GM23248 (cell line): ENCODE results near the gene LEUTX. TPM values are rescaled to one million over a fixed set of nuclear protein-coding genes. Genes with fewer than 3 reads are reported as not detected.

Experiments used
- DNase-seq: peaks from one replicate; pipeline ENCODE4 v3.0.0-alpha.2; 2015
- H2AFZ ChIP-seq: fragments of 200-600 bp; sonication (generic); 2 replicates; pipeline ENCODE4 v1.6.1; 2016; ENCODE audit warnings: antibody characterized with exemption
- H3F3A ChIP-seq: fragments of 200-600 bp; sonication (generic); 2 replicates; pipeline ENCODE4 v1.6.1; 2016; ENCODE audit warnings: mild to moderate bottlenecking, antibody characterized with exemption, mixed run types; ENCODE audit not compliant: insufficient read depth
- H3K27ac ChIP-seq: fragments of 200-600 bp; sonication (generic); 2 replicates; pipeline ENCODE4 v1.5.1; 2016; ENCODE audit warnings: mild to moderate bottlenecking
- H3K27me3 ChIP-seq: fragments of 200-600 bp; sonication (generic); replicated peaks from 2 replicates; pipeline ENCODE4 v1.6.1; 2016; ENCODE audit warnings: mild to moderate bottlenecking; ENCODE audit not compliant: insufficient read depth
- H3K36me3 ChIP-seq: fragments of 200-600 bp; sonication (generic); 2 replicates; pipeline ENCODE4 v1.6.1; 2016; ENCODE audit warnings: low read depth, mild to moderate bottlenecking
- H3K4me1 ChIP-seq: fragments of 200-600 bp; sonication (generic); 2 replicates; pipeline ENCODE4 v1.6.1; 2016; ENCODE audit warnings: mild to moderate bottlenecking; ENCODE audit not compliant: insufficient read depth
- H3K4me2 ChIP-seq: fragments of 200-600 bp; sonication (generic); one replicate; pipeline ENCODE4 v1.6.1; 2016; ENCODE audit warnings: mild to moderate bottlenecking; ENCODE audit not compliant: unreplicated experiment
- H3K4me3 ChIP-seq: fragments of 200-600 bp; sonication (generic); 2 replicates; pipeline ENCODE4 v1.5.1; 2016; ENCODE audit warnings: mild to moderate bottlenecking
- H3K79me2 ChIP-seq: fragments of 200-600 bp; sonication (generic); 2 replicates; pipeline ENCODE4 v1.6.1; 2016; ENCODE audit warnings: mild to moderate bottlenecking; ENCODE audit not compliant: insufficient read depth
- H3K9ac ChIP-seq: fragments of 200-600 bp; sonication (generic); 2 replicates; pipeline ENCODE4 v1.6.1; 2016; ENCODE audit warnings: mild to moderate bottlenecking
- H3K9me2 ChIP-seq: fragments of 200-600 bp; sonication (generic); 2 replicates; pipeline ENCODE4 v1.6.1; 2016; ENCODE audit warnings: mixed run types, mild to moderate bottlenecking, moderate library complexity; ENCODE audit not compliant: insufficient read depth
- H3K9me3 ChIP-seq: fragments of 200-600 bp; sonication (generic); one replicate; pipeline ENCODE4 v1.6.1; 2017; ENCODE audit warnings: low read depth
- H4K20me1 ChIP-seq: fragments of 200-600 bp; sonication (generic); 2 replicates; pipeline ENCODE4 v1.6.0; 2016; ENCODE audit not compliant: insufficient read depth
- EZH2 ChIP-seq: fragments of 200-600 bp; sonication (generic); IDR thresholded peaks from 2 replicates; pipeline ENCODE4 v1.6.1; 2018; ENCODE audit warnings: antibody characterized with exemption, mild to moderate bottlenecking; ENCODE audit not compliant: insufficient read depth, poor library complexity, severe bottlenecking
- EZH2phosphoT487 ChIP-seq: fragments of 200-600 bp; sonication (generic); IDR thresholded peaks from 2 replicates; pipeline ENCODE4 v1.6.1; 2018; ENCODE audit warnings: antibody characterized with exemption, moderate library complexity, mild to moderate bottlenecking, low read depth; ENCODE audit not compliant: insufficient read depth
- WGBS, 2 experiments: methylation state at CpG; one replicate each; pipeline ENCODE4 v1.1.6; 2015 to 2017; ENCODE audit warnings: low lambda C conversion rate in 2 of 2, low coverage in 1 of 2; ENCODE audit errors: missing lambda C conversion rate in 2 of 2; 5-methylcytosine and 5-hydroxymethylcytosine counted together
- in situ Hi-C: fragments of 300-500 bp; cut with MboI; formaldehyde crosslinking; loops from 2 replicates; pipeline ENCODE4 v1.15.0; 2020
- polyA plus RNA-seq: library from polyadenylated mRNA; unstranded; fragments of >200 nt; fragmentation: Nextera tagmentation; extraction: Ambion mirVana; gene quantifications from 2 replicates; pipeline ENCODE4 v1.2.1, GENCODE V29; 2016
- total RNA-seq: library from RNA; depleted of rRNA; stranded (reverse); fragments of >200 nt; shearing (Covaris generic); gene quantifications from 2 replicates; pipeline ENCODE4 v1.2.3, GENCODE V29; 2014; rRNA removed

Gene LEUTX, protein sequence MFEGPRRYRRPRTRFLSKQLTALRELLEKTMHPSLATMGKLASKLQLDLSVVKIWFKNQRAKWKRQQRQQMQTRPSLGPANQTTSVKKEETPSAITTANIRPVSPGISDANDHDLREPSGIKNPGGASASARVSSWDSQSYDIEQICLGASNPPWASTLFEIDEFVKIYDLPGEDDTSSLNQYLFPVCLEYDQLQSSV
- total RNA-seq (not detected in 2 replicates), polyA plus RNA-seq (not detected in 2 replicates)

DNA sequence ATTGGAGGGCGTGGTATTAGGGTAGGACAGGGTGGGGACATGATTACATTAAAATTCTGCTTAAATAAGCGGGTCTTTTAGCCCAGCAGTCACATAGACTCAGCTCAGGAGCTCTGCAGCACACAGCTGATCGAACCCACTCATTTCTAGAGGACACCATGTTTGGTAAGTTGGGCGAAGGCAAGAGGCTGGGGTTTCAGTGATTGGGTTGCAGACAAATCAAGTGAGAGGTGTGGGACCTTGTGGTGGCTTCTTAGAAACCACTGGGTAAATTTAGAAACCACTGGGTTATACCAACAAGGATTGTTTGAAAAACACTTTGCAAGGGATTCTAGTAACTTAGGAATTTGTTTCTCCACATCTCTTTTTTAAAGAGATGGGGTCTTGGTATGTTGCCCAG, at the start of gene LEUTX:
Gene LEUTX, plus strand, starts transcription at position 92 of the 400 bp plus-strand sequence. Its CDS starts 67 bp downstream, at position 159.
- no peak for DNase-seq
- no peaks in the 10 kb centered on the region for H3K79me2 ChIP-seq
- TF ChIP-seq EZH2phosphoT487 = no peak
- TF ChIP-seq EZH2 = no peak
- peaks cover 30% of the 10 kb centered on the region for H3K27me3 ChIP-seq
- H3K27ac ChIP-seq = no peak within 1 kb of the TSS
- no peak within 1 kb of the TSS for H3K9ac ChIP-seq
- in situ Hi-C loops = no loop called here
- H3K36me3 ChIP-seq = no peaks in the 10 kb centered on the region
- no peaks in the 10 kb centered on the region for H3F3A ChIP-seq
- no peaks in the 10 kb centered on the region for H3K9me3 ChIP-seq
- H4K20me1 ChIP-seq = no peaks in the 10 kb centered on the region
- no peaks in the 10 kb centered on the region for H3K4me1 ChIP-seq
- no peak within 1 kb of the TSS for H3K4me3 ChIP-seq
- WGBS, 2 experiments = 8 to 9% methylated on average over 4 of the region's 4 CpGs
- H3K4me2 ChIP-seq = no peak within 1 kb of the TSS
- H3K9me2 ChIP-seq = no peaks in the 10 kb centered on the region; the same call in 1 of the 2 replicates
- no peak within 1 kb of the TSS for H2AFZ ChIP-seq

DNA sequence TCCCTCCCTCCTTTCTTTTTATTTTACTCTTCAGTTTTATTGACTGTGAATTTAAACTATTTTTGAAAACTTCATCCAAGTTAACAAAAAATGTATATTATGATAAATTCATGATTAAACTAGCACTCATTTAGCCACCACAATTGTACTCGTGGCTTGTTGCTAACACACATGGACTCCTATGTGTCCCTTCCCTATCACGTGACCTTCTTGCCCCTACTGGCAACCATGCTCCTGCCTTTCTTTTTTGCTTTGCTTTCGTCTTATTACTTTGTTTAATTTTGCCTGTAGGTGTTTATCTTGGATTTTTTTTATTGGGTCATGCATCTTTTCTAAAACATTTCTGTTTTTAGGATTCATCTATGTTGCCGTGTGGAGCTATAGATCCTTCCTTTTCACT, 49.1 kb upstream of the LEUTX start:
- Histone ChIP-seq H4K20me1 (no peaks in the 10 kb centered on the region), H3K9me3 (no peaks in the 10 kb centered on the region), H3K9me2 (no peaks in the 10 kb centered on the region), H3K79me2 (no peaks in the 10 kb centered on the region), H3K4me3 (no peak overlapping the region), H2AFZ (no peak overlapping the region), H3K9ac (no peak overlapping the region), H3F3A (no peaks in the 10 kb centered on the region), H3K27me3 (no peaks in the 10 kb centered on the region), H3K4me1 (no peaks in the 10 kb centered on the region), H3K4me2 (no peak overlapping the region), H3K27ac (no peak overlapping the region), H3K36me3 (no peaks in the 10 kb centered on the region)
- WGBS, 2 experiments = 31 to 32% methylated on average over 4 of the region's 4 CpGs
- no peak for TF ChIP-seq EZH2phosphoT487
- no peak for TF ChIP-seq EZH2
- in situ Hi-C loops = no loop called here
- no peak for DNase-seq

DNA sequence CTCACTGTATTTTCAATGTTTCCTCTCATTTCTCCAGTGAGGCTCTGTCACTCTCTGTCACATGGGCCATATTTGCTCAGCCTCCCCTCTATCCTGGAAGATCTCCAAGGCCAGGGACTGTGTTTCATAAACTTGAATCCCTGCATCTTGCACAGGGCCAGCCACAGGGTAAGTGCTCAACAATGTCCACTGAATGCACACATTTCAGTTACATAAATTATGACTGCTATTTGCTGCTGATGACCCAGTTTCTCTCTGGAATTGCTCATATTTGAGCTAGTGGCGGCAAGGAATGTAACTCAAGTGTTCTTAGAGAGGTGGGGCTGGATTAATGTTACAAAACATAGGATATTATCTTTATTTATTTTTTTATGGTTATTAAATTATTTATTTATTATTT, 47.0 kb upstream of the LEUTX start:
- H3K9me2 ChIP-seq = no peaks in the 10 kb centered on the region
- no peak overlapping the region for H3K4me3 ChIP-seq
- no peaks in the 10 kb centered on the region for H3K79me2 ChIP-seq
- no peak overlapping the region for H3K9ac ChIP-seq
- no peak overlapping the region for H3K4me2 ChIP-seq
- TF ChIP-seq EZH2 (no peak), EZH2phosphoT487 (no peak)
- H4K20me1 ChIP-seq = no peaks in the 10 kb centered on the region
- H3K9me3 ChIP-seq = no peaks in the 10 kb centered on the region
- H3F3A ChIP-seq = no peaks in the 10 kb centered on the region
- in situ Hi-C loops = no loop called here
- no peak for DNase-seq
- H3K4me1 ChIP-seq = no peaks in the 10 kb centered on the region
- H3K27me3 ChIP-seq = no peaks in the 10 kb centered on the region
- WGBS, 2 experiments = 45 to 69% methylated on average over 1 of the region's 1 CpG
- no peaks in the 10 kb centered on the region for H3K36me3 ChIP-seq
- no peak overlapping the region for H3K27ac ChIP-seq
- H2AFZ ChIP-seq = no peak overlapping the region

DNA sequence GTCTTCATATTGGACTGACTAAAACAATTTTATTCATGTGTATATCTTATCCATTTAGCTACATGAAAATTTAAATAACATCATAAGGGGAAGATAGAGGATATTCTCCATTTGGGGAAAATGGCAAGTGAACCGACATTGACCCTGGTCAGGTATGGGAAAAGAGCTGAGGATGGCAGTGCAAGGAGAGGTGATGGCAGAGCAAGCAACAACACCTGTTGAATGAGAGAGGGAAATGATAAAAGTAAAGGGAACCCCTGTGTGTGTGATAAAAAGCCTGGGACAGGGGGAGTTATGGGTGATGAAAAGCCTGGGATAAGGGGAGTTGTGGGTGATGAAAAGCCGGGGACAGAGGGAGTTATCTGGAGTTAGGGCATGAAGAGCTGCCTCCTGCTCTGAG, 44.8 kb upstream of the LEUTX start:
- DNase-seq = no peak
- H3K79me2 ChIP-seq = no peaks in the 10 kb centered on the region
- no peaks in the 10 kb centered on the region for H3K4me1 ChIP-seq
- 24 to 43% methylated on average over 2 of the region's 2 CpGs for WGBS, 2 experiments
- H3K4me2 ChIP-seq = no peak overlapping the region
- H3K4me3 ChIP-seq = no peak overlapping the region
- H3K9me2 ChIP-seq = no peaks in the 10 kb centered on the region
- TF ChIP-seq EZH2phosphoT487 = no peak
- TF ChIP-seq EZH2 = no peak
- no peaks in the 10 kb centered on the region for H3K36me3 ChIP-seq
- in situ Hi-C loops = no loop called here
- no peak overlapping the region for H3K27ac ChIP-seq
- no peaks in the 10 kb centered on the region for H3K9me3 ChIP-seq
- H4K20me1 ChIP-seq = no peaks in the 10 kb centered on the region
- H3F3A ChIP-seq = no peaks in the 10 kb centered on the region
- H3K27me3 ChIP-seq = no peaks in the 10 kb centered on the region
- H2AFZ ChIP-seq = no peak overlapping the region
- H3K9ac ChIP-seq = no peak overlapping the region
